ENCODE measurements around the gene SDCCAG8. TPM values are rescaled to one million over a fixed set of nuclear protein-coding genes. Genes with fewer than 3 reads are reported as not detected.

Gene SDCCAG8
- total RNA-seq, 4 donors from 2014 or later: 30.3 to 131 (median 55.4) TPM

DNA sequence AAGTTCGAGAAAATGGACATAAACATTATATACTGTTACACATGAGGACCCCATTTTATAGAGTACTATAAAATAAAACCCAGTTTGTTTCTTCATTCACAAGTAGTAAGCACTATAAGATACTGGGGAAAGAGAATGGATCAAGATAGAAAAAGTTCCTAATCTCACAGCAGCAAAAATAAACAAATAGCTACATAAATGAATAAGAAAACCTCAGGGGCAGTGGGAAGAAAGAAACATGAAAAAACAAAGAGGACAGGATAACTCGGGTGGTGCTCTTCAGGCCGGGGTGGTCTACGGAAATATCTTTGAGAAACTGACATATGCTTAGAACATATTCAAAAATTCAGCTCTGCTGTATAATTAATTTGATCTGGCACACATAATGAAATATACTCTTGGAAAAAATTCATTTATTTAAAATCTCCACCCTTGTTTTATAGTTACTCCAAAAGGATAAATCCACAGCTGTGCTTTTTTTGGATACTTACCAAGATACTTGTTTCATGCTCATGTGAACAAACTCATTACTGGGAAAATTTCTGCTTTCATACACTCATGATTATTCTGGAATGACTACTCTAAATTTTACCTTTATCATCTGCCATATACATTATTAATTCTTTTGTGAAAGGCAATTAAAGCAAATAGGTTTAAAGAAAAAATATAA lies 20.7 kb upstream of the SDCCAG8 start:
- H3K4me3 ChIP-seq: no peak overlapping the region
- TF ChIP-seq CTCF (IDR thresholded peaks at IDR 0.05) (no peak), POLR2A (IDR thresholded peaks at IDR 0.05) (no peak)
- peaks cover 0 to 15% (median under 1%) of the 10 kb centered on the region in 4 donors for H3K9me3 ChIP-seq
- H3K4me1 ChIP-seq: no peaks in the 10 kb centered on the region
- no peak for DNase-seq
- H3K36me3 ChIP-seq: no peaks in the 10 kb centered on the region
- no peaks in the 10 kb centered on the region for H3K27me3 ChIP-seq
- H3K27ac ChIP-seq: no peak overlapping the region

- no peak overlapping the region for H3K27ac ChIP-seq
These were observed 19.1 kb upstream of the SDCCAG8 start for GRCh38 chr1:243236604-243237252.

DNA sequence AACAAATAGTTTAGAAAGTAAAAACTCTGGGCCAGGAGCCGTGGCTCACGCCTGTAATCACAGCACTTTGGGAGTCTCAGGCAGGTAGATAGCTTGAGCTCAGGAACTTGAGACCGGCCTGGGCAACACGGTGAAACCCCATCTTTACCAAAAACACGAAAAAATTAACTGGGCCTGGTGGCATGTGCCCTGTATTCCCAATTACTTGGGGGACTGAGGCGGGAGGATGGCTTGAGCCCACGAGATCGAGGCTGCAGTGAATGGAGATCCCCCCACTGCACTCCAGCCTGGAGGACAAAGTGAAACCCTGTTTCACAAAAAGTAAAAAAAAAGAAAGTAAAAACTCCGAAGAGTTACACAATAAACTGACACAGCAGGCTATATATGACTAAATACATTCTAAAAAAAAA lies 11.4 kb upstream of the SDCCAG8 start:
- H3K4me1 ChIP-seq: no peaks in the 10 kb centered on the region
- no peak for DNase-seq
- no peaks in the 10 kb centered on the region for H3K36me3 ChIP-seq
- no peak for TF ChIP-seq CTCF (IDR thresholded peaks at IDR 0.05)
- no peak for TF ChIP-seq POLR2A (IDR thresholded peaks at IDR 0.05)
- no peak overlapping the region for H3K27ac ChIP-seq
- no peak overlapping the region for H3K4me3 ChIP-seq
- H3K27me3 ChIP-seq: no peaks in the 10 kb centered on the region
- H3K9me3 ChIP-seq: no peaks in the 10 kb centered on the region

More at GRCh38 chr1:243236604-243237252, 19.1 kb upstream of the SDCCAG8 start:
- H3K4me3 ChIP-seq: no peak overlapping the region
- DNase-seq: no peak
- no peaks in the 10 kb centered on the region for H3K4me1 ChIP-seq
- no peaks in the 10 kb centered on the region for H3K36me3 ChIP-seq
- no peaks in the 10 kb centered on the region for H3K27me3 ChIP-seq
- H3K9me3 ChIP-seq: peaks cover 0 to 5% (median 0%) of the 10 kb centered on the region in 4 donors
- no peak for TF ChIP-seq POLR2A (IDR thresholded peaks at IDR 0.05)
- no peak for TF ChIP-seq CTCF (IDR thresholded peaks at IDR 0.05)

DNA sequence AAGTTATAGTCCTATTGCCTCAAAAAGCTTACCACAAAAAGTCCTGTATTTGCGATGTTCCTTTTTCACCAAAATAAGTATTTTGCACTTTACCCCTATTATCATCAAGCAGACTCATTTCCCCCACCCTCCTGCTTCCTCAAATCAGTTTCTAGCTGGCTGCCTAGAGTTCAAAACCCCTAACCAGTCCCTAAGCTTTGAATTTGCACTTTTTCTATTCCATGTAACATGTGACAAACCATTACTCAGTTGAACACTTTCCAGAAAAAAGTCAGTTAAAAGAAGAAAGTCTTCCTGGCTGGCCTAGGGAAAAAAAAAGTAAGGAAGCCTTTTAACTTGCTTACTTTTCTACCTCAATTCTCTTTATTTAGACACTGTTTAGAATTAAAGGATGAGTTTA lies 8.9 kb upstream of the SDCCAG8 start:
- no peaks in the 10 kb centered on the region for H3K36me3 ChIP-seq
- H3K27me3 ChIP-seq: no peaks in the 10 kb centered on the region
- TF ChIP-seq POLR2A (IDR thresholded peaks at IDR 0.05) (no peak), CTCF (IDR thresholded peaks at IDR 0.05) (no peak)
- H3K27ac ChIP-seq: no peak overlapping the region
- H3K4me1 ChIP-seq: no peaks in the 10 kb centered on the region
- DNase-seq: no peak
- no peaks in the 10 kb centered on the region for H3K9me3 ChIP-seq
- no peak overlapping the region for H3K4me3 ChIP-seq

GRCh38 chr1:243247901-243248300 lies 7.9 kb upstream of the SDCCAG8 start:
- no peak for TF ChIP-seq CTCF (IDR thresholded peaks at IDR 0.05)
- TF ChIP-seq POLR2A (IDR thresholded peaks at IDR 0.05): no peak
- Histone ChIP-seq H3K9me3 (no peaks in the 10 kb centered on the region), H3K27me3 (no peaks in the 10 kb centered on the region), H3K27ac (no peak overlapping the region), H3K4me1 (peaks cover 0 to 4% (median under 1%) of the 10 kb centered on the region in 4 donors), H3K4me3 (no peak overlapping the region), H3K36me3 (no peaks in the 10 kb centered on the region)
- DNase-seq: no peak

All from Peyer's patch (tissue), 4 donors.